ENCODE measurements around the gene SULF2. TPM values are rescaled to one million over a fixed set of nuclear protein-coding genes. Genes with fewer than 3 reads are reported as not detected.

SULF2 gene
- total and polyA plus RNA-seq, 2 of the 4 experiments (the other 2 are of a cell fraction): 0.54 to 0.77 TPM

- Histone ChIP-seq H3K18ac (ENCODE audit: low read depth, low read length) (no peak overlapping the region), H2BK120ac (ENCODE audit: low read depth, low read length) (no peak overlapping the region), H3K27me3 (ENCODE audit: control insufficient read depth, insufficient read depth, low read length) (no peaks in the 10 kb centered on the region), H3K9me1 (ENCODE audit: insufficient read depth, low read length) (no peaks in the 10 kb centered on the region), H2BK15ac (ENCODE audit: low read depth, low read length) (no peak overlapping the region), H3K9ac (ENCODE audit: low read depth, low read length) (no peak overlapping the region), H3K14ac (replicated peaks; ENCODE audit: low read depth, low read length) (no peak overlapping the region), H3K4me2 (ENCODE audit: low read depth, low read length) (no peak overlapping the region), H4K8ac (ENCODE audit: low read depth in 2 of 2, low read length in 2 of 2) (no peak overlapping the region), H3K4ac (ENCODE audit: low read depth, low read length) (no peak overlapping the region), H3K4me1 (ENCODE audit: control insufficient read depth, insufficient read depth, low read length) (no peaks in the 10 kb centered on the region; the same call in 1 of the 2 replicates), H2BK20ac (ENCODE audit: low read depth, low read length) (no peak overlapping the region), H3K36me3 (ENCODE audit: control insufficient read depth, insufficient read depth, low read length) (no peaks in the 10 kb centered on the region), H4K20me1 (ENCODE audit: insufficient read depth, low read length) (no peaks in the 10 kb centered on the region), H2AFZ (replicated peaks; ENCODE audit: low read length, poor library complexity) (no peak overlapping the region), H3K23ac (ENCODE audit: low read depth, low read length) (no peak overlapping the region), H2AK5ac (ENCODE audit: low read depth, low read length) (no peak overlapping the region), H3K79me1 (ENCODE audit: low read depth in 1 of 2, low read length in 2 of 2) (no peaks in the 10 kb centered on the region), H2BK5ac (ENCODE audit: low read depth, low read length, poor library complexity, severe bottlenecking) (no peak overlapping the region), H4K91ac (ENCODE audit: insufficient read depth, low read depth, low read length) (no peak overlapping the region), H3K56ac (ENCODE audit: extremely low read depth, insufficient read depth, low read length) (no peak overlapping the region), H2AK9ac (replicated peaks; ENCODE audit: low read depth, low read length, poor library complexity) (no peak overlapping the region), H4K5ac (ENCODE audit: low read depth, low read length) (no peak overlapping the region), H3K4me3 (ENCODE audit: insufficient read depth, low read depth, low read length) (no peak overlapping the region), H3K27ac (ENCODE audit: insufficient read depth, low read length) (no peak overlapping the region), H3K9me3 (ENCODE audit: control insufficient read depth, insufficient read depth, low read length) (no peaks in the 10 kb centered on the region)
- no TSS peak for BruUV-seq (replicated peaks)
- ChIA-PET POLR2A (ENCODE audit: unreplicated experiment) (no interaction called here), CTCF (no interaction called here)
- DNase-seq (no peak), ATAC-seq (ENCODE audit: low read depth) (no peak)
- dilution Hi-C loops (cut with HindIII; ENCODE audit: low sequenced_read_pairs, unreplicated experiment) (no loop called here), intact Hi-C loops (cut with micrococcal nuclease) (no loop called here), in situ Hi-C loops (cut with MboI; ENCODE audit: low sequenced_read_pairs) (no loop called here)
- TF ChIP-seq, protein P1, sequence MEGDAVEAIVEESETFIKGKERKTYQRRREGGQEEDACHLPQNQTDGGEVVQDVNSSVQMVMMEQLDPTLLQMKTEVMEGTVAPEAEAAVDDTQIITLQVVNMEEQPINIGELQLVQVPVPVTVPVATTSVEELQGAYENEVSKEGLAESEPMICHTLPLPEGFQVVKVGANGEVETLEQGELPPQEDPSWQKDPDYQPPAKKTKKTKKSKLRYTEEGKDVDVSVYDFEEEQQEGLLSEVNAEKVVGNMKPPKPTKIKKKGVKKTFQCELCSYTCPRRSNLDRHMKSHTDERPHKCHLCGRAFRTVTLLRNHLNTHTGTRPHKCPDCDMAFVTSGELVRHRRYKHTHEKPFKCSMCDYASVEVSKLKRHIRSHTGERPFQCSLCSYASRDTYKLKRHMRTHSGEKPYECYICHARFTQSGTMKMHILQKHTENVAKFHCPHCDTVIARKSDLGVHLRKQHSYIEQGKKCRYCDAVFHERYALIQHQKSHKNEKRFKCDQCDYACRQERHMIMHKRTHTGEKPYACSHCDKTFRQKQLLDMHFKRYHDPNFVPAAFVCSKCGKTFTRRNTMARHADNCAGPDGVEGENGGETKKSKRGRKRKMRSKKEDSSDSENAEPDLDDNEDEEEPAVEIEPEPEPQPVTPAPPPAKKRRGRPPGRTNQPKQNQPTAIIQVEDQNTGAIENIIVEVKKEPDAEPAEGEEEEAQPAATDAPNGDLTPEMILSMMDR (conservative IDR thresholded peaks at IDR 0.05; ENCODE audit: low read depth, low read length): no peak
- TF ChIP-seq MAFK (IDR thresholded peaks at IDR 0.05; ENCODE audit: low read depth, low read length): no peak
- TF ChIP-seq NFE2L2 (IDR thresholded peaks at IDR 0.05; ENCODE audit: low read depth, low read length): no peak
- TF ChIP-seq SMC3 (IDR thresholded peaks at IDR 0.05; ENCODE audit: low read depth, low read length): no peak
- no peak for TF ChIP-seq RAD21 (IDR thresholded peaks at IDR 0.05; ENCODE audit: low read length)
- TF ChIP-seq, protein P2, sequence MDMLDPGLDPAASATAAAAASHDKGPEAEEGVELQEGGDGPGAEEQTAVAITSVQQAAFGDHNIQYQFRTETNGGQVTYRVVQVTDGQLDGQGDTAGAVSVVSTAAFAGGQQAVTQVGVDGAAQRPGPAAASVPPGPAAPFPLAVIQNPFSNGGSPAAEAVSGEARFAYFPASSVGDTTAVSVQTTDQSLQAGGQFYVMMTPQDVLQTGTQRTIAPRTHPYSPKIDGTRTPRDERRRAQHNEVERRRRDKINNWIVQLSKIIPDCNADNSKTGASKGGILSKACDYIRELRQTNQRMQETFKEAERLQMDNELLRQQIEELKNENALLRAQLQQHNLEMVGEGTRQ (IDR thresholded peaks at IDR 0.05; ENCODE audit: low read depth, low read length): no peak
- no peak for TF ChIP-seq BHLHE40 (IDR thresholded peaks at IDR 0.05; ENCODE audit: low read depth, low read length)
- no peak for TF ChIP-seq RCOR1 (IDR thresholded peaks at IDR 0.05; ENCODE audit: insufficient replicate concordance, low read length)
- no peak for TF ChIP-seq MXI1 (IDR thresholded peaks at IDR 0.05; ENCODE audit: borderline replicate concordance, low read depth, low read length)
- no peak for TF ChIP-seq RFX5 (IDR thresholded peaks at IDR 0.05; ENCODE audit: low read depth, low read length)
- TF ChIP-seq POLR2A (IDR thresholded peaks at IDR 0.05; ENCODE audit: low read depth, low read length): no peak
- no peak for TF ChIP-seq FOS (IDR thresholded peaks at IDR 0.05; ENCODE audit: low read depth, low read length)
- no peak for TF ChIP-seq MAZ (IDR thresholded peaks at IDR 0.05; ENCODE audit: borderline replicate concordance, low read depth, low read length)
- TF ChIP-seq ELK1 (IDR thresholded peaks at IDR 0.05; ENCODE audit: borderline replicate concordance, low read depth, low read length): no peak
- no peak for TF ChIP-seq CHD1 (IDR thresholded peaks at IDR 0.05; ENCODE audit: low read depth, low read length)
- WGBS, 2 experiments (ENCODE audit: extremely low coverage in 2 of 2, insufficient read length in 1 of 2): 84% methylated on average over 3 of the region's 7 CpGs; no CpG with 5 or more reads in 1 of the 2 experiments
Measured at GRCh38 chr20:47700327-47700726, 85.0 kb downstream of the SULF2 start.

All from IMR-90 (cell line).